ENCODE results near the gene LENEP. TPM values are rescaled to one million over a fixed set of nuclear protein-coding genes. Genes with fewer than 3 reads are reported as not detected.

The LENEP gene
- total RNA-seq, 1 donor from 2014 or later, result 0.94 TPM

Other genes with a start within 250 kb of the LENEP start
- gene KCNN3, start 123.3 kb upstream of the LENEP start, total RNA-seq, result 5.4 TPM
- gene PMVK, start 56.9 kb upstream of the LENEP start, total RNA-seq, result 41.8 TPM
- gene PBXIP1, start 37.5 kb upstream of the LENEP start, total RNA-seq, result 71.2 TPM
- 35.8 TPM for gene PYGO2, start 31.8 kb upstream of the LENEP start, total RNA-seq
- 216 TPM for gene SHC1, start 22.8 kb upstream of the LENEP start, total RNA-seq
- gene CKS1B, start 18.9 kb upstream of the LENEP start, total RNA-seq, result 24.8 TPM
- gene FLAD1, start 10.2 kb upstream of the LENEP start, total RNA-seq, result 48.3 TPM
- gene ZBTB7B, start 9.2 kb downstream of the LENEP start, total RNA-seq, result 92.8 TPM
- 1.2 TPM for gene DCST2, start 40.2 kb downstream of the LENEP start, total RNA-seq
- gene DCST1, start 40.2 kb downstream of the LENEP start, total RNA-seq, result not detected
- gene ADAM15, start 57.7 kb downstream of the LENEP start, total RNA-seq, result 152 TPM
- 11.2 TPM for gene EFNA4, start 70.2 kb downstream of the LENEP start, total RNA-seq
- gene EFNA3, start 85.3 kb downstream of the LENEP start, total RNA-seq, result 1.1 TPM
- gene EFNA1, start 134.3 kb downstream of the LENEP start, total RNA-seq, result 111 TPM
- gene SLC50A1, start 142.3 kb downstream of the LENEP start, total RNA-seq, result 63.4 TPM
- gene DPM3, start 146.9 kb downstream of the LENEP start, total RNA-seq, result 75.4 TPM
- gene KRTCAP2, start 179.7 kb downstream of the LENEP start, total RNA-seq, result 293 TPM
- 1.6 TPM for gene TRIM46, start 180.3 kb downstream of the LENEP start, total RNA-seq
- gene THBS3, start 214.3 kb downstream of the LENEP start, total RNA-seq, result 54.6 TPM
- gene MTX1, start 215.1 kb downstream of the LENEP start, total RNA-seq, result 31.6 TPM

Data from ureter (tissue), 1 donor.